Measurements from ENCODE around the gene BABAM2. TPM values are rescaled to one million over a fixed set of nuclear protein-coding genes. Genes with fewer than 3 reads are reported as not detected.
"Not testable (repeated sequence)": the region's sequence is repeated elsewhere in the genome, so short reads cannot be mapped to it uniquely, and the experiment has no call there.

BABAM2 gene
- total RNA-seq, 1 donor from 2014 or later: 29.5 TPM

DNA sequence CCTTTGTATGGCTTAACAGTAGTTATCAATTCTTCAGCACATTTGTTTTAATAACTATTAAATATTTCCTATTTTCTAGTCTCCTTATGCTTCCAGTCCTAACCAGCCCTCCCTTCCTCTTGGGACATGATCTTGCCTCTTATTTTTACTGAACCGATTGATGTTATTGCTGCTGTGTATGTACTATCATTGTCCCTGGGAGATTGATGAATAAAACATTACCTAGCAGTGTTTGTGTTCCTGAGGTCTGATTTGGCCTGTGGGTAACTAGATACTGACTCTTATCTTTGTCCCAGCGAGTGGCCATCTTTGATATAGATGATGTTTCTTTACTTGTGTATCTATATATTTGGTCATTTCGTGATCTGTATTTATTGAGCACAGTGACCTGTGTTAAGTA lies 192.9 kb downstream of the BABAM2 start:
- ATAC-seq: no peak

GRCh38 chr2:28084564-28084963 lies 194.0 kb downstream of the BABAM2 start:
- ATAC-seq: no peak

DNA sequence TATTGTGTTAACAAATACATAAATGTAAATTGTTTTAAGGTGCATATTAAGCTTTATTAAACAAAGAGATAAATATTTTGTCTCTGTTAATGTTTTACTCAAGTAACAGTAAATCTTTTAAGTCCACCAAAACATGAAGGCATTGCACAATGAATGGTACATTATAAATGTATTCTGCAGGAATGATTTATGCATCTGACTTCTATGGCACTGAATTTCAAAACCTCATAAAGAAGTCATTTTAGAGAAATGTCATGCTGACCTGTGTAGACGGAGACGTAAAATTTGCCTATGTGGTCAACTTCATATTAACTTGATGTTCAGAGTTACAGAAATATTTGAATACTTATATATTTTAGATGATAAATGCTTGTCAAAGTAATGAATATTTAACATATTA lies 194.7 kb downstream of the BABAM2 start:
- ATAC-seq: no peak

GRCh38 chr2:28086611-28087010 lies 196.1 kb downstream of the BABAM2 start:
- no peak for ATAC-seq

- no peak for ATAC-seq
Measured at GRCh38 chr2:28088970-28089369, 198.4 kb downstream of the BABAM2 start.

GRCh38 chr2:28089486-28089885 lies 199.0 kb downstream of the BABAM2 start:
- ATAC-seq: no peak

- ATAC-seq: no peak
Measured at GRCh38 chr2:28093308-28093707, 202.8 kb downstream of the BABAM2 start.

DNA sequence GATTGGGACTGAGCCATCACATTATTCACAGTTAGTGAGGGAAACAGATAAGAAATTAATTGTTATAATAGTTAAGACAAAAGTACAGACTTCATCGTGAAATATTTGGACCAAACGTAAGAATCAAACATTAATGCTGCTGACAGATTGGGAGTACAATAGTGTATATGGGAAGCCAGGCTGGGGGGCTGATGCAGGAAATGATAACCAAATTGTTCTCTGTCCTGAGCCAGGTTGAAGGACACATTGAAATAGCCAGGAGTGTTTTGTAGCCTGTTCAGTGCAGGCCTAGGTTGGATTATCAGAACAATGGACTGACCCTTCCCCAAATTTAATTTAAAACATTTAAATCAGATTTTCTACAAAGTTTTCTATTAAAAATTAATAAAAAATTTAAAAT lies 203.2 kb downstream of the BABAM2 start:
- no peak for ATAC-seq

- ATAC-seq: no peak
Measured at GRCh38 chr2:28094739-28095138, 204.2 kb downstream of the BABAM2 start.

DNA sequence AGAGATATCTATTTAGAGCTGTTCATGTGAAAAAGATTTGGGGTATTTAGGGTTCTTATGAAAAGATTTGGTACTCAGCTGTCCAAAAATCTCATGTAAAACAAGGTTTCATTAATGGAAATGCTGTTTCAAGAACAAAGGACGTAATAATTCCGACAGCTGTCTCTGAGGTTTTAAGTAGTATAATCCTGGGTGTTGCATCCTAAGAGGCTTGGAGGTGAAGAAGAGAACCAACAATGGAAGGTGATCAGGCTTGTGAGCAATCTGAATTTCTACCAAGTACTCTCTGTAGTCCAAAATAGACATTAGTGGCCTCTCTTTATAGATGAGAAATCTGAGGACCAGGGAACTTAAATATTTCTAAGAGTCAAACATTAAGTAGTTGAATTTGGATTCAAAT lies 205.1 kb downstream of the BABAM2 start:
- no peak for ATAC-seq

- no peak for ATAC-seq
Measured at GRCh38 chr2:28096421-28096820, 205.9 kb downstream of the BABAM2 start.

DNA sequence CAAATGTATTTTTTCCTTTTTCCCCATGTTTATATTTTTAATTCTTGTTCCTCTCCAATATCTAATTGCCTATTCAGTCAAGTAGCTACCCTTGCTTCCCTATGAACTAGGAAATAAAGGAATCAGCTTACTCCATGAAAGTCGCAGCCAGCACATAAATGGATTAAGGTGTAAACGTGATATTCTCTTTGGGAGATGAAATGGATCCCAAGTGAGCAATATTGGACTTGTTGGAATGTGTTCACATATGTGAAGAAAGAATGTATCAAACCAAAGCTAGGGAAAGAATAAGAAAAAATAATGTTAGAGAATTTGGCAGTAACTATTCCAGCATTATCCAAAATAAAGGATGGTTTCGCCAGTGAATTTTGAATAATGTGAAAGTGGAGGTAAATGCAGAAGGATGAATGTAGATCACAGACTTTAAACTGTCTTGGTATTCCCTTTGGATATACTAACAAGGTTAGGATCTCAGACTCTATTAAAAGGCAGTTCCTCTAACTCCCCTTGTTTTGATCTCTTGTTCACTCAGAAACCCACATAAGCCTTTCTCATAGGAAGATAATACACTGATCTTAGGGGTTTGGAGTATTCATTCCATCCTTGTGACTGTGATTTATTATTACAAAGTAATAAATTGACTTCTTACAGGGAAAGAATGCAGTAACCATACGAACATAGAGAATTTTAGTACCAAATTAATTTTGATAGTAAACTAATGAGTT lies 208.1 kb downstream of the BABAM2 start:
- no peak for ATAC-seq

GRCh38 chr2:28101123-28101522 lies 210.6 kb downstream of the BABAM2 start:
- ATAC-seq: peak; percentile 58

- ATAC-seq: no peak
Measured at GRCh38 chr2:28101892-28102291, 211.4 kb downstream of the BABAM2 start.

GRCh38 chr2:28102455-28102874 lies 211.9 kb downstream of the BABAM2 start:
- ATAC-seq: no peak

DNA sequence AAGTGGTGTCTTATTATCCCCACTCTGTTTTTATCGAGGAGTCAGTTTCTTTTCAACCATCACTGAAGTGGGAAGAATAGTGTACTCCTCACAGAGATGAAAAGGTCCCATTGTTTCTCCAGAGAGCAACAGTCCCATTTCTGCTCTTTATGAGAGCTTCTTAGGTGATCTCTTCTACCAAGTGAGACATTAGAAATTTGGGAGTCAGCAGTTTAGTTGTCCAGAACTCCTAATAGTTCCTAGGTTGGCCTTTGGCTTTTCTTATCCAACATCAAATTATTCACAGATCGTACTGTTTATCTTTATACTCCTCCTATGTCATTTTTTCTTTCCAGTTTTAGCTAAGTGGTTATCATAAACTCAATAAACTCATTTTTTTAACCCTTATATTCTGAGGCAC lies 213.1 kb downstream of the BABAM2 start:
- ATAC-seq: no peak

DNA sequence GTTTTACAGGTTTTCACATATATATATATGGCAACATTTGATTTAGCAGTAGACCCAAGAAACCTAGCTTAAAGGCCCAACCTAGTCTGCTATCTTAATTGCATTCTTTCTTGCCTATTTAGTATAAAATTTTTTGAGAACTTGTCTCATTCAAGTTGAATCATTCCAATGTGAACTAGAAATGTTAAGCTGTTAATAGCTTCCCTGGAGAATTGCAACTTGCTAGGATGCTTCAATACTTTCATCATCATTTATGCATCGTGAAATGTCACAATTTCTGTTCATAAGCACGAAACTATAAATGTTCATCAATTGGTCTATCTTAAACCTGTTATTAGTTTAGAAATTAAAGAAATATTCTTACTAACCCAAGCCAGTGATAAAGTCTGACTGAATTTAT lies 217.6 kb downstream of the BABAM2 start:
- ATAC-seq: no peak

DNA sequence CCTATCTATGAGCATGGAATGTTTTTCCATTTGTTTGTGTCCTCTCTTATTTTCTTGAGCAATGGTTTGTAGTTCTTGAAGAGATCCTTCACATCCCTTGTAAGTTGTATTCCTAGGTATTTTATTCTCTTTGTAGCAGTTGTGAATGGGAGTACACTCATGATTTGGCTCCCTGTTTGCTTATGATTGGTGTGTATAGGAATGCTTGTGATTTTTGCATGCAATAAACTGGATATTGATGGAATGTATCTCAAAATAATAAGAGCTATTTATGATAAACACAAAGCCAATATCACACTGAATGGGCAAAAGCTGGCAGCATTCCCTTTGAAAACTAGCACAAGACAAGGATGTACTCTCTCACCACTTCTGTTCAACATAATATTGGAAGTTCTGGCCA lies 223.2 kb downstream of the BABAM2 start:
- ATAC-seq: not testable (repeated sequence)

- no peak for ATAC-seq
Measured at GRCh38 chr2:28117104-28117596, 226.6 kb downstream of the BABAM2 start.

GRCh38 chr2:28119631-28120030 lies 229.1 kb downstream of the BABAM2 start:
- ATAC-seq: no peak

DNA sequence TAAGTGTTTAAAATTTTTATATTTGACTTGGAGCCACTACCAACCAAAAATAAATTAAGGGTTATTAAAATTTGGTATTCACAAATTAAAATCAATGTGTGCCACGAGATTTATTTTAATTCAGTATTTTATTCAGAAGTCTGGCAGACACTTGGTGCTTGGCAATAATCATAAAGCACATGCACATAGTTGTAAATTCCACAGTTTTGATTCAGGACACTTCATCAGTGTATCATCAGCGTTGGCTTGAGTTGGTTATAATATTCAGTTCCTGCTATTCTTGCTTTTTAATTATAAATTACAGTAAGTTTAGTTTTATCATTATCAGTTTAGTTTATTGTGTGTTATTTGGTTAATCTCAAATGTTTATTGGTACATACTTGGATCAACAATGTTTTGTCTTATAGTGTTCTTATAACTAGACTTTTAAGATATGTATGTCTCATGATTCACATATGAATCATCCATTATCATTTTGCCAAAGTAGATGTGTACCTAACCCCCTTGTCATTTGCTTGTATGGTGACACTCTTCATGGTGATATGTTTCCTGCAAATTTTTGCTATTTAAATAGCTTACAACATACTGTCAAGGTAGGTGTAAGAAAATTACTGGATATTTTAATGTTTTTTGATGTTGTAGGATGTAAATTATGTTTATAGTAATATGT lies 237.9 kb downstream of the BABAM2 start:
- no peak for ATAC-seq

GRCh38 chr2:28129955-28130695 lies 239.6 kb downstream of the BABAM2 start:
- ATAC-seq: no peak

- no peak for ATAC-seq
Measured at GRCh38 chr2:28133778-28134177, 243.2 kb downstream of the BABAM2 start.

All from esophagus mucosa (tissue), 1 donor.